HL-60 (cell line): ENCODE measurements around the gene SRBD1.

Experiments used
- CTCF ChIP-seq: IDR thresholded peaks from one replicate; pipeline ENCODE4 v1.5.1; 2011; ENCODE audit warnings: low read length, control low read depth, inconsistent platforms; ENCODE audit not compliant: insufficient read depth
- GABPA ChIP-seq: IDR thresholded peaks from 2 replicates; pipeline ENCODE4 v1.6.1; 2012; ENCODE audit warnings: low read depth
- POLR2AphosphoS5 ChIP-seq: IDR thresholded peaks from 2 replicates; pipeline ENCODE4 v1.6.1; 2012; ENCODE audit warnings: low read depth
- REST ChIP-seq: IDR thresholded peaks from 2 replicates; pipeline ENCODE4 v1.6.1; 2012; ENCODE audit warnings: low read depth; ENCODE audit not compliant: insufficient replicate concordance
- SPI1 ChIP-seq: IDR thresholded peaks from 2 replicates; pipeline ENCODE4 v1.6.1; 2012; ENCODE audit warnings: low read depth, mild to moderate bottlenecking, borderline replicate concordance

GRCh38 chr2:45649858-45650811 lies 39.1 kb upstream of the SRBD1 start:
- TF ChIP-seq CTCF: no peak
- TF ChIP-seq POLR2AphosphoS5: no peak
- no peak for TF ChIP-seq GABPA
- TF ChIP-seq REST: no peak
- TF ChIP-seq SPI1: no peak
